ENCODE data around the gene TMEM132C.

TMEM132C gene

DNA sequence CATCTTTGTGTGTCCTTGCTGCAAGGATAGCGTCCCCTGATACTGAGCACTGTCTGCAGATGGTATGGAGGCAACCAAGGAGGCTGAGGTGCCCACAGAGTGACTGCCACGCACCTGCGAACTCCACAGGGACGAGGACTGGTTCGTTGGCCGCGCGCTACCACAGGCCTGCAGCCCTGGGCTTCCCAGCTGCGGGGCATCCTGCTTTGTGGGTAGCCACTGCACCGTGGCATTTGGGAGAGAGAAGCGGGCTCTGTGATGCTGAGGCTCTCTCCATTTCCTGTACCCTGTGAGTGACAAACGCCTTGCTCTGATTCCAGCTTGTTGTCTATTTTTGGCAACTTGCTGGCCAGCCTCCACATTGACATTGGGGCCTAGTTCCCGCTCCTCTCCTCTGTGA lies 480.5 kb downstream of the TMEM132C start:
- ChIA-PET CTCF (no interaction called here), POLR2A (no interaction called here)
- WGBS (ENCODE audit: insufficient coverage) = 70% methylated on average over 12 of the region's 13 CpGs
- Histone ChIP-seq H3K4me1 (ENCODE audit: control extremely low read depth in 1 of 4, control insufficient read depth in 4 of 4, insufficient read depth in 4 of 4, low read length in 3 of 4) (peaks cover 0 to 22% (median 4%) of the 10 kb centered on the region in 4 experiments), H3K4me3 (ENCODE audit: control insufficient read depth in 1 of 7, extremely low read depth in 1 of 7, insufficient read depth in 4 of 7, low read depth in 2 of 7, low read length in 6 of 7) (no peak overlapping the region), H3K27ac (ENCODE audit: insufficient read depth in 1 of 2, low read depth in 1 of 2, low read length in 2 of 2, poor library complexity in 1 of 2, severe bottlenecking in 2 of 2) (no peak overlapping the region), H3K27me3 (replicated peaks in 2 of 5; ENCODE audit: control insufficient read depth in 4 of 5, insufficient read depth in 5 of 5, low read length in 4 of 5) (peaks cover 0 to 4% (median 0%) of the 10 kb centered on the region in 5 experiments), H3K36me3 (ENCODE audit: control insufficient read depth in 4 of 4, insufficient read depth in 4 of 4, low read length in 3 of 4) (no peaks in the 10 kb centered on the region), H3K9me3 (ENCODE audit: control extremely low read depth in 1 of 5, control insufficient read depth in 4 of 5, insufficient read depth in 2 of 5, low read depth in 1 of 5, low read length in 4 of 5) (no peaks in the 10 kb centered on the region)
- no peak for DNase-seq

DNA sequence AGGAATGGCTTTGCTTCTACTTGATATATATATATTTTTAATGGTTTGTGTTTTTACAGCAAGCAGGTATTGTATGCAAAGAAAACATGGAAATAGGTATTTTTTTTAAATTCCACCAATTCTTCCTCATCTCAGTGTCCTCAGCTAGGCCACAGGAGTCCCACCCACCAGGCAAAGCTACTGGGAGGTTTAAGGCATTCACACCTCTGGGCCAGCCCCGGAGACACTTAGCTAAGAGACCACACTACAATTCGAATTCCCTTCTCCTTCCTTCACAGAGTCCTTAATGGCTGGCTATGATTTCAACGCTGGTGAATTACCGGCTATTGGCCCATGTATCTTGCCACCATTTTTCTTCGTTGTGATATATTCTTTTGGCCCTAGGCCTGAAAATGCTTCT lies 485.4 kb downstream of the TMEM132C start:
- 98% methylated on average over 5 of the region's 5 CpGs for WGBS (ENCODE audit: insufficient coverage)
- POLR2A ChIA-PET = no interaction called here
- no peaks in the 10 kb centered on the region for H3K27me3 ChIP-seq (replicated peaks in 2 of 5; ENCODE audit: control insufficient read depth in 4 of 5, insufficient read depth in 5 of 5, low read length in 4 of 5)
- H3K36me3 ChIP-seq (ENCODE audit: control insufficient read depth in 4 of 4, insufficient read depth in 4 of 4, low read length in 3 of 4) = no peaks in the 10 kb centered on the region
- H3K4me3 ChIP-seq (ENCODE audit: control insufficient read depth in 1 of 7, extremely low read depth in 1 of 7, insufficient read depth in 4 of 7, low read depth in 2 of 7, low read length in 6 of 7) = no peak overlapping the region
- peaks cover 0 to 2% (median under 1%) of the 10 kb centered on the region in 4 experiments for H3K4me1 ChIP-seq (ENCODE audit: control extremely low read depth in 1 of 4, control insufficient read depth in 4 of 4, insufficient read depth in 4 of 4, low read length in 3 of 4)
- no peak for DNase-seq
- CTCF ChIA-PET = no interaction called here
- no peak overlapping the region for H3K27ac ChIP-seq (ENCODE audit: insufficient read depth in 1 of 2, low read depth in 1 of 2, low read length in 2 of 2, poor library complexity in 1 of 2, severe bottlenecking in 2 of 2)
- no peaks in the 10 kb centered on the region for H3K9me3 ChIP-seq (ENCODE audit: control extremely low read depth in 1 of 5, control insufficient read depth in 4 of 5, insufficient read depth in 2 of 5, low read depth in 1 of 5, low read length in 4 of 5)

DNA sequence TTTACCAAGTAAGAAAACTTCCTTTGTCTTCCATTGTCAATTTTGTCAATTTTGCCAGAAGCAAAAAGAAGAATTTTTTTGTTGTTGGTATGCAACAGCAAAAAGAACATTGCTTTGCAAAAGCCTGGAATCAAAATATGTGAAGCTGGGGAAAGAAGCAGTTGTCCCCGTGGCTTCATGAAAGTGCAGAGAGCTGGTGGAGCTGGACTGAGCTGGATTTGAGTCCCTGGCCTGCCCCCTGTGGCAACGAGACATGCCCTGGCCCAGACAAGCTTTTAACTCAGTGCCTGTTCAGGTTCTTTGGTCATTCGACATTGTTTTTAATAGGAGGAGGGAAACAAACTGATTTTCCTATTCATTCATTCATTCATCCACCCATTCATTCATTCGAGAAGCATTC lies 486.5 kb downstream of the TMEM132C start:
- 100% methylated on average over 1 of the region's 4 CpGs for WGBS (ENCODE audit: insufficient coverage)
- Histone ChIP-seq H3K4me1 (ENCODE audit: control extremely low read depth in 1 of 4, control insufficient read depth in 4 of 4, insufficient read depth in 4 of 4, low read length in 3 of 4) (no peaks in the 10 kb centered on the region), H3K27ac (ENCODE audit: insufficient read depth in 1 of 2, low read depth in 1 of 2, low read length in 2 of 2, poor library complexity in 1 of 2, severe bottlenecking in 2 of 2) (no peak overlapping the region), H3K4me3 (ENCODE audit: control insufficient read depth in 1 of 7, extremely low read depth in 1 of 7, insufficient read depth in 4 of 7, low read depth in 2 of 7, low read length in 6 of 7) (no peak overlapping the region), H3K9me3 (ENCODE audit: control extremely low read depth in 1 of 5, control insufficient read depth in 4 of 5, insufficient read depth in 2 of 5, low read depth in 1 of 5, low read length in 4 of 5) (no peaks in the 10 kb centered on the region), H3K27me3 (replicated peaks in 2 of 5; ENCODE audit: control insufficient read depth in 4 of 5, insufficient read depth in 5 of 5, low read length in 4 of 5) (no peaks in the 10 kb centered on the region), H3K36me3 (ENCODE audit: control insufficient read depth in 4 of 4, insufficient read depth in 4 of 4, low read length in 3 of 4) (no peaks in the 10 kb centered on the region)
- ChIA-PET CTCF (interaction anchor here (0.7 to 1.2 kb wide), 3 partner anchors 8 to 44 kb away, joined by 3 to 4 read pairs (median 3); no protein-coding TSS in a partner anchor), POLR2A (no interaction called here)
- DNase-seq = no peak

DNA sequence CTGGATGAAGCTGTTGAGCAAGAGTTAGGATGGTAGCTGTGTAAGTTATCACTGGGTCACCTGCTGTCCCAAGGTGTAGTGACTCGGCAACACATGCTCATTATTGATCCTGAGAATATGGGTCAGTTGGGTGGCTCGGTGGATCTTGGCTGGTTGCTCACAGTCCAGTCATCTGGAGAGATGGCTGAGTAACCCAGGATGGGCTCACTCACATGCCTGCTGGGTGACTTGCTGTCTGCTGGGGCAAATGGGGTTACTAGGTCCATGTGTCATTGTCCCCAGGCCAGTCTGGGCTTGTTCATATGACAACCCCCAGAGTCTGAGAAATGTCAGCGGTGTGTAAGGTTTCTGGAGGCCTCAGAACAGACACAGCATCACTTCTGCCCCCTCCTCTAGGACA lies 487.3 kb downstream of the TMEM132C start:
- WGBS (ENCODE audit: insufficient coverage) = 100% methylated on average over 3 of the region's 3 CpGs
- CTCF ChIA-PET = interaction anchor here (1.2 kb wide), 1 partner anchor 9 kb away, joined by 4 read pairs; no protein-coding TSS in a partner anchor
- Histone ChIP-seq H3K27me3 (replicated peaks in 2 of 5; ENCODE audit: control insufficient read depth in 4 of 5, insufficient read depth in 5 of 5, low read length in 4 of 5) (no peaks in the 10 kb centered on the region), H3K4me1 (ENCODE audit: control extremely low read depth in 1 of 4, control insufficient read depth in 4 of 4, insufficient read depth in 4 of 4, low read length in 3 of 4) (no peaks in the 10 kb centered on the region), H3K4me3 (ENCODE audit: control insufficient read depth in 1 of 7, extremely low read depth in 1 of 7, insufficient read depth in 4 of 7, low read depth in 2 of 7, low read length in 6 of 7) (no peak overlapping the region), H3K27ac (ENCODE audit: insufficient read depth in 1 of 2, low read depth in 1 of 2, low read length in 2 of 2, poor library complexity in 1 of 2, severe bottlenecking in 2 of 2) (no peak overlapping the region), H3K36me3 (ENCODE audit: control insufficient read depth in 4 of 4, insufficient read depth in 4 of 4, low read length in 3 of 4) (no peaks in the 10 kb centered on the region), H3K9me3 (ENCODE audit: control extremely low read depth in 1 of 5, control insufficient read depth in 4 of 5, insufficient read depth in 2 of 5, low read depth in 1 of 5, low read length in 4 of 5) (no peaks in the 10 kb centered on the region)
- POLR2A ChIA-PET = no interaction called here
- DNase-seq = no peak

DNA sequence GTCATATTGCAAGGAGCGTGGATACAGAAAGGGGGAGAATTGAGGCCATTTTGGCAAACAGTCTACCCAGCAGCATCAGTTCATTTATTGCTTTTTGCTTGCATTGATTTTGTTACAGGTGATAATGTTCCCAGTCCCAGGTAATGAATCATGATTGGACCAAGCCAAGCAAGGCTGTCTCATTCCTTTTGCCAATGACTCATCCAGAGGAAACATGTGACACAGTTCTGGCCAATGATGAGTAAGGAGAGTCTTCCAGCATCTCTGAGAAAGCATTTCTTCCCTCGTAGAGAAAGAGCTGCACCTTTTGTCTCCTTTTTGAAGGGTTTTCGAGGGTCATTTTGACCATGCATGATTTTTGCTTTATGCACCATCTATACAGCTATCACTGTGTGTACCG lies 488.6 kb downstream of the TMEM132C start:
- ChIA-PET CTCF (no interaction called here), POLR2A (no interaction called here)
- H3K9me3 ChIP-seq (ENCODE audit: control extremely low read depth in 1 of 5, control insufficient read depth in 4 of 5, insufficient read depth in 2 of 5, low read depth in 1 of 5, low read length in 4 of 5) = no peaks in the 10 kb centered on the region
- no peak for DNase-seq
- H3K4me1 ChIP-seq (ENCODE audit: control extremely low read depth in 1 of 4, control insufficient read depth in 4 of 4, insufficient read depth in 4 of 4, low read length in 3 of 4) = no peaks in the 10 kb centered on the region
- no peaks in the 10 kb centered on the region for H3K27me3 ChIP-seq (replicated peaks in 2 of 5; ENCODE audit: control insufficient read depth in 4 of 5, insufficient read depth in 5 of 5, low read length in 4 of 5)
- H3K36me3 ChIP-seq (ENCODE audit: control insufficient read depth in 4 of 4, insufficient read depth in 4 of 4, low read length in 3 of 4) = no peaks in the 10 kb centered on the region
- 100% methylated on average over 4 of the region's 4 CpGs for WGBS (ENCODE audit: insufficient coverage)
- no peak overlapping the region for H3K4me3 ChIP-seq (ENCODE audit: control insufficient read depth in 1 of 7, extremely low read depth in 1 of 7, insufficient read depth in 4 of 7, low read depth in 2 of 7, low read length in 6 of 7)
- H3K27ac ChIP-seq (ENCODE audit: insufficient read depth in 1 of 2, low read depth in 1 of 2, low read length in 2 of 2, poor library complexity in 1 of 2, severe bottlenecking in 2 of 2) = no peak overlapping the region
